22Rv1 (cell line): Measurements from ENCODE around the gene FAM135A.
"Not testable (repeated sequence)": the region's sequence is repeated elsewhere in the genome, so short reads cannot be mapped to it uniquely, and the experiment has no call there.

ENCODE experiments used
- CTCF ChIP-seq: fragments of 450-650 bp; IDR thresholded peaks from 2 replicates; pipeline ENCODE4 v1.5.1; 2017; ENCODE audit warnings: mild to moderate bottlenecking
- ZFX ChIP-seq: fragments of 450-650 bp; IDR thresholded peaks from 2 replicates; pipeline ENCODE4 v1.6.1; 2017; ENCODE audit warnings: antibody characterized with exemption, borderline replicate concordance

GRCh38 chr6:70607371-70607770, 194.1 kb downstream of the FAM135A start:
- TF ChIP-seq CTCF, ZFX: not testable (repeated sequence)
